H1 (cell line): ENCODE data around the gene EFR3B. TPM values are rescaled to one million over a fixed set of nuclear protein-coding genes. Genes with fewer than 3 reads are reported as not detected.
"Not testable (repeated sequence)": the region's sequence is repeated elsewhere in the genome, so short reads cannot be mapped to it uniquely, and the experiment has no call there.

ENCODE experiments used
- CTCF ChIA-PET: fragments of 300-600 bp; sonication (Branson Sonifier 250); formaldehyde crosslinking; loops from one replicate; lab custom pipeline; 2021; ENCODE audit not compliant: partially characterized antibody; lab: Charles Lee
- POLR2A ChIA-PET: fragments of 300-600 bp; sonication (Branson Sonifier 250); formaldehyde crosslinking; loops from one replicate; lab custom pipeline; 2021; ENCODE audit warnings: inconsistent platforms; ENCODE audit not compliant: partially characterized antibody; lab: Charles Lee
- DNase-seq, 2 experiments: peaks; one replicate each; pipeline versions ENCODE4 v3.0.0 to v3.0.0-alpha.2; 2010 to 2022; ENCODE audit warnings: low spot score in 2 of 2, low read depth in 1 of 2, mixed read lengths in 1 of 2
- FAIRE-seq: peaks from 2 replicates; lab custom pipeline; 2011; peaks lifted over from hg19 to GRCh38; lab: Jason Lieb, UNC
- H2AFZ ChIP-seq: 2 replicates; pipeline ENCODE4 v1.8.1; 2012; ENCODE audit warnings: low read length, inconsistent platforms
- H2AK5ac ChIP-seq: 2 replicates; pipeline ENCODE4 v1.6.1; 2013; ENCODE audit warnings: low read depth, low read length
- H2BK120ac ChIP-seq: replicated peaks from 2 replicates; pipeline ENCODE3; 2013; ENCODE audit warnings: low read depth, low read length, inconsistent platforms
- H2BK12ac ChIP-seq: 2 replicates; pipeline ENCODE4 v1.6.1; 2013; ENCODE audit warnings: low read depth, low read length
- H2BK15ac ChIP-seq: 2 replicates; pipeline ENCODE4 v1.6.1; 2013; ENCODE audit warnings: low read length
- H2BK20ac ChIP-seq: 2 replicates; pipeline ENCODE4 v1.6.1; 2013; ENCODE audit warnings: low read length
- H2BK5ac ChIP-seq: 2 replicates; pipeline ENCODE4 v1.6.1; 2013; ENCODE audit warnings: low read depth, low read length
- H3K14ac ChIP-seq: 2 replicates; pipeline ENCODE4 v1.6.1; 2013; ENCODE audit warnings: inconsistent platforms; ENCODE audit not compliant: insufficient read length
- H3K18ac ChIP-seq: 2 replicates; pipeline ENCODE4 v1.6.1; 2013; ENCODE audit warnings: low read length; ENCODE audit errors: extremely low read depth
- H3K23ac ChIP-seq: 2 replicates; pipeline ENCODE4 v1.6.1; 2013; ENCODE audit warnings: inconsistent platforms; ENCODE audit not compliant: insufficient read length
- H3K23me2 ChIP-seq: 2 replicates; pipeline ENCODE4 v1.6.1; 2013; ENCODE audit warnings: low read depth, low read length
- H3K27ac ChIP-seq: 2 replicates; pipeline ENCODE4 v1.6.1; 2011; ENCODE audit warnings: low read depth, low read length, inconsistent platforms
- H3K27me3 ChIP-seq, 4 experiments: replicated peaks in 1 of 4; 1 replicate in 1 of 4; 2 replicates in 3 of 4; pipeline versions ENCODE4 v1.6.1 to v1.8.1; 2011 to 2013; ENCODE audit warnings: low read length in 3 of 4, mild to moderate bottlenecking in 3 of 4, inconsistent platforms in 2 of 4, mixed read lengths in 2 of 4, moderate library complexity in 1 of 4; ENCODE audit not compliant: control insufficient read depth in 3 of 4, insufficient read depth in 3 of 4; ENCODE audit errors: extremely low read depth in 1 of 4
- H3K36me3 ChIP-seq, 4 experiments: 2 replicates each; pipeline versions ENCODE4 v1.6.1 to v1.8.1; 2011 to 2013; ENCODE audit warnings: mild to moderate bottlenecking in 4 of 4, low read length in 3 of 4, moderate library complexity in 2 of 4, control low read depth in 1 of 4, inconsistent platforms in 1 of 4; ENCODE audit not compliant: insufficient read depth in 4 of 4, control insufficient read depth in 2 of 4
- H3K4ac ChIP-seq: replicated peaks from 2 replicates; pipeline ENCODE3; 2013; ENCODE audit warnings: low read length, low read depth, mixed read lengths, inconsistent platforms; ENCODE audit not compliant: insufficient read length
- H3K4me1 ChIP-seq, 4 experiments: replicated peaks in 1 of 4; 1 replicate in 1 of 4; 2 replicates in 3 of 4; pipeline versions ENCODE4 v1.6.1 to v1.8.1; 2011 to 2013; ENCODE audit warnings: low read length in 3 of 4, inconsistent platforms in 2 of 4, mixed read lengths in 1 of 4; ENCODE audit not compliant: insufficient read depth in 4 of 4, control insufficient read depth in 3 of 4
- H3K4me2 ChIP-seq, 2 experiments: 2 replicates each; pipeline versions ENCODE4 v1.6.1 to v1.8.1; 2011 to 2013; ENCODE audit warnings: low read depth in 2 of 2, low read length in 2 of 2, control low read depth in 1 of 2, inconsistent platforms in 1 of 2, mild to moderate bottlenecking in 1 of 2; ENCODE audit not compliant: insufficient read depth in 1 of 2
- H3K4me3 ChIP-seq, 4 experiments: fragments of 200-600, 300-600 bp in 1 of 4; sonication (generic), shearing (Covaris generic), sonication (Bioruptor Twin) in 1 of 4; 2 replicates each; pipeline versions ENCODE4 v1.5.1 to v1.8.1; 2011 to 2016; ENCODE audit warnings: low read length in 4 of 4, low read depth in 3 of 4, control low read depth in 2 of 4, inconsistent platforms in 2 of 4, mild to moderate bottlenecking in 2 of 4, mixed read lengths in 1 of 4, moderate library complexity in 1 of 4; ENCODE audit not compliant: insufficient read depth in 2 of 4; ENCODE audit errors: extremely low read depth in 1 of 4
- H3K56ac ChIP-seq: replicated peaks from 2 replicates; pipeline ENCODE3; 2013; ENCODE audit warnings: low read depth, mild to moderate bottlenecking, mixed read lengths, low read length, inconsistent platforms; ENCODE audit not compliant: insufficient read length
- H3K79me1 ChIP-seq: 2 replicates; pipeline ENCODE4 v1.6.1; 2013; ENCODE audit warnings: low read depth, low read length, control low read depth
- H3K79me2 ChIP-seq, 2 experiments: 2 replicates each; pipeline versions ENCODE4 v1.6.1 to v1.8.1; 2012 to 2013; ENCODE audit warnings: low read length in 2 of 2, mild to moderate bottlenecking in 2 of 2, inconsistent platforms in 1 of 2; ENCODE audit not compliant: insufficient read depth in 2 of 2, control insufficient read depth in 1 of 2
- H3K9ac ChIP-seq, 4 experiments: replicated peaks in 1 of 4; 1 replicate in 1 of 4; 2 replicates in 3 of 4; pipeline versions ENCODE4 v1.6.1 to v1.8.1; 2011 to 2013; ENCODE audit warnings: low read depth in 3 of 4, low read length in 3 of 4, control low read depth in 2 of 4, mild to moderate bottlenecking in 2 of 4, moderate library complexity in 2 of 4, inconsistent platforms in 1 of 4; ENCODE audit errors: extremely low read depth in 1 of 4
- H3K9me3 ChIP-seq, 2 experiments: 2 replicates each; pipeline versions ENCODE4 v1.6.1 to v1.8.1; 2012 to 2013; ENCODE audit warnings: mild to moderate bottlenecking in 2 of 2, moderate library complexity in 2 of 2, control low read depth in 1 of 2, inconsistent platforms in 1 of 2, low read depth in 1 of 2, low read length in 1 of 2, mixed read lengths in 1 of 2; ENCODE audit not compliant: insufficient read depth in 2 of 2
- H4K20me1 ChIP-seq, 2 experiments: replicated peaks in 1 of 2; 2 replicates each; pipeline versions ENCODE3 to v1.8.1; 2011 to 2013; ENCODE audit warnings: inconsistent platforms in 2 of 2, low read length in 2 of 2, mild to moderate bottlenecking in 1 of 2; ENCODE audit not compliant: insufficient read depth in 2 of 2, control insufficient read depth in 1 of 2
- H4K5ac ChIP-seq: 2 replicates; pipeline ENCODE4 v1.6.1; 2013; ENCODE audit warnings: low read length, low read depth, mixed read lengths, inconsistent platforms; ENCODE audit not compliant: insufficient read length
- H4K8ac ChIP-seq: 2 replicates; pipeline ENCODE4 v1.8.0; 2013; ENCODE audit warnings: mild to moderate bottlenecking, moderate library complexity, low read length, inconsistent platforms; ENCODE audit not compliant: insufficient read depth; ENCODE audit errors: extremely low read depth
- H4K91ac ChIP-seq: replicated peaks from 2 replicates; pipeline ENCODE3; 2013; ENCODE audit warnings: low read length, mixed read lengths, inconsistent platforms; ENCODE audit not compliant: insufficient read length
- ATF2 ChIP-seq: IDR thresholded peaks from 2 replicates; pipeline ENCODE4 v1.6.1; 2012; ENCODE audit warnings: low read length, inconsistent platforms
- CHD2 ChIP-seq: IDR thresholded peaks from 2 replicates; pipeline ENCODE4 v1.6.1; 2012; ENCODE audit warnings: low read length, improper control_type of control experiment
- EZH2 ChIP-seq: fragments of 200-600 bp; sonication (generic); IDR thresholded peaks from 2 replicates; pipeline ENCODE4 v1.7.1; 2012; ENCODE audit warnings: low read depth, mild to moderate bottlenecking, moderate library complexity, low read length, inconsistent platforms; ENCODE audit not compliant: severe bottlenecking
- RFX5 ChIP-seq: IDR thresholded peaks from 2 replicates; pipeline ENCODE4 v1.6.1; 2011; ENCODE audit warnings: low read depth, low read length, improper control_type of control experiment, borderline replicate concordance
- WGBS, 2 experiments: shearing (Covaris generic) in 1 of 2; methylation state at CpG; one replicate each; pipeline versions ENCODE4 v1.1.6 to v1.1.7; 2013 to 2015; ENCODE audit warnings: low lambda C conversion rate in 2 of 2, mixed read lengths in 2 of 2, inconsistent platforms in 1 of 2, low coverage in 1 of 2, missing lambda C conversion rate in 1 of 2; ENCODE audit not compliant: insufficient replicate concordance in 2 of 2, insufficient coverage in 1 of 2, insufficient read length in 1 of 2; ENCODE audit errors: extremely low coverage in 1 of 2, missing lambda C conversion rate in 1 of 2; 5-methylcytosine and 5-hydroxymethylcytosine counted together
- polyA plus RNA-seq, 7 experiments: library from polyadenylated mRNA; depleted of rRNA in 3 of 7; stranded (reverse) in 5 of 7; unstranded in 2 of 7; fragments of >200 nt in 5 of 7; fragments of 200-250 nt in 2 of 7; gene quantifications; 1 replicate in 5 of 7; 2 replicates in 1 of 7; 4 replicates in 1 of 7; pipeline versions ENCODE4 v1.2.1 to v1.2.3, GENCODE V29; 2011 to 2013; ENCODE audit warnings: missing spikeins in 2 of 7, mixed read lengths in 2 of 7
- total RNA-seq: library from RNA; stranded (reverse); fragmentation: NEBNext Ultra II Directional; extraction: Animal tissue kit (Norgen Biotek cat#: 25700); gene quantifications from 2 replicates; pipeline ENCODE4 v1.2.1, GENCODE V29; 2021

The EFR3B gene
- total and polyA plus RNA-seq, 2 of the 8 experiments (the other 6 are each of a cell fraction or from before 2014, with no cell fraction given) = 3.4 to 9.6 TPM

GRCh38 chr2:25149646-25150045 is 107.8 kb downstream of the EFR3B start (continued):
- TF ChIP-seq ATF2 (no peak), RFX5 (no peak), CHD2 (no peak), EZH2 (no peak)
- TF ChIP-seq, all 59 proteins: peak for 0

GRCh38 chr2:25150993-25151392 is 109.1 kb downstream of the EFR3B start:
- H3K79me2 ChIP-seq, H4K91ac ChIP-seq, H3K18ac ChIP-seq, H2AK5ac ChIP-seq, H3K36me3 ChIP-seq, FAIRE-seq, H2BK5ac ChIP-seq, H3K9ac ChIP-seq, POLR2A ChIA-PET, H2BK15ac ChIP-seq, H4K5ac ChIP-seq, H3K79me1 ChIP-seq, H3K23me2 ChIP-seq, H2BK120ac ChIP-seq, H4K8ac ChIP-seq, H3K27ac ChIP-seq, H2AFZ ChIP-seq, H3K4ac ChIP-seq, DNase-seq, H3K9me3 ChIP-seq, H3K4me1 ChIP-seq, H2BK20ac ChIP-seq, H3K14ac ChIP-seq, H3K4me3 ChIP-seq, H3K56ac ChIP-seq, H3K4me2 ChIP-seq, CTCF ChIA-PET, H3K23ac ChIP-seq, H4K20me1 ChIP-seq, H2BK12ac ChIP-seq, H3K27me3 ChIP-seq: not testable (repeated sequence)
- 89% methylated on average over 5 of the region's 5 CpGs; no CpG with 5 or more reads in 1 of the 2 experiments for WGBS, 2 experiments
